Measurements from ENCODE around the gene NCAM1. TPM values are rescaled to one million over a fixed set of nuclear protein-coding genes. Genes with fewer than 3 reads are reported as not detected.

Gene NCAM1
- total and polyA plus RNA-seq, 2 of the 13 experiments (the other 11 are each of a cell fraction or from before 2014, with no cell fraction given): 0.05 TPM; not detected in 1

DNA sequence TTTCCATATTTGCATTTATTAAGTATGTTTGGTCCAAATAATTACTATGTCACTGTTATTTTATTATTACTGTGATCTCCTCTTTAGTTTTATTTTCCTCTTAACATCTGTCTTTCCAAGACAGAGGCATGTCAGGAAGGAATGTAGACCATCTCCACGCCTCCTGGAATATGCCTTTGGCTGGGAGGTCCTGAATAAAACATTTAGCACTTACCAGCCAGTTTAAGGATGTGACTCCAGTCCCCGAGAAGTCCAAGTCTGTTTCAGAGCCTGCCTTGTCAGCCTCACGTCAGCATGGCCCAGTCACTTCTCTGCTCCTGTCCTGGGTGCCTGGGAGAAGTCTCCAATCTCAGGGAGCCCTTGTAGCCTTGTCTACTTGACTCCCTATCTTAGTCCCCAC, 74.5 kb downstream of the NCAM1 start:
- Histone ChIP-seq H3K27ac (ENCODE audit: extremely low read length, insufficient read depth, low read length) (no peak overlapping the region), H3K9me3 (ENCODE audit: low read length) (no peaks in the 10 kb centered on the region), H3K79me2 (ENCODE audit: insufficient read depth, low read length) (no peaks in the 10 kb centered on the region), H3K36me3 (replicated peaks in 1 of 2; ENCODE audit: control insufficient read depth in 1 of 2, insufficient read depth in 2 of 2, low read length in 2 of 2) (no peaks in the 10 kb centered on the region), H2AFZ (ENCODE audit: low read length) (no peak overlapping the region), H3K4me3 (replicated peaks in 1 of 3; ENCODE audit: insufficient read depth in 1 of 3, low read depth in 2 of 3, low read length in 3 of 3) (no peak overlapping the region), H3K4me2 (ENCODE audit: low read depth, low read length) (no peak overlapping the region), H3K9ac (ENCODE audit: insufficient read depth, low read depth, low read length) (no peak overlapping the region), H3K4me1 (ENCODE audit: insufficient read depth, low read length) (no peaks in the 10 kb centered on the region), H4K20me1 (ENCODE audit: insufficient read depth, low read length) (no peaks in the 10 kb centered on the region), H3K27me3 (ENCODE audit: control insufficient read depth in 1 of 2, insufficient read depth in 2 of 2, low read length in 2 of 2) (no peaks in the 10 kb centered on the region; a peak in 2 of 5 replicates)
- CTCF ChIA-PET (ENCODE audit: low intra/inter-chr PET ratio, low total read pairs): no interaction called here
- WGBS (ENCODE audit: low lambda C conversion rate): 2% methylated on average over 3 of the region's 3 CpGs
- intact Hi-C loops (cut with micrococcal nuclease; ENCODE audit: unreplicated experiment): no loop called here
- POLR2A ChIA-PET: no interaction called here
- BruUV-seq (replicated peaks): no TSS peak
- ATAC-seq (no peak), FAIRE-seq (no peak), DNase-seq (ENCODE audit: low spot score) (no peak)
- TF ChIP-seq SMARCC2 (IDR thresholded peaks at IDR 0.05): no peak
- TF ChIP-seq ZNF331 (CRISPR knock-in tag; IDR thresholded peaks at IDR 0.05): no peak
- TF ChIP-seq ZNF205 (CRISPR knock-in tag; IDR thresholded peaks at IDR 0.05): no peak
- TF ChIP-seq, protein P1, sequence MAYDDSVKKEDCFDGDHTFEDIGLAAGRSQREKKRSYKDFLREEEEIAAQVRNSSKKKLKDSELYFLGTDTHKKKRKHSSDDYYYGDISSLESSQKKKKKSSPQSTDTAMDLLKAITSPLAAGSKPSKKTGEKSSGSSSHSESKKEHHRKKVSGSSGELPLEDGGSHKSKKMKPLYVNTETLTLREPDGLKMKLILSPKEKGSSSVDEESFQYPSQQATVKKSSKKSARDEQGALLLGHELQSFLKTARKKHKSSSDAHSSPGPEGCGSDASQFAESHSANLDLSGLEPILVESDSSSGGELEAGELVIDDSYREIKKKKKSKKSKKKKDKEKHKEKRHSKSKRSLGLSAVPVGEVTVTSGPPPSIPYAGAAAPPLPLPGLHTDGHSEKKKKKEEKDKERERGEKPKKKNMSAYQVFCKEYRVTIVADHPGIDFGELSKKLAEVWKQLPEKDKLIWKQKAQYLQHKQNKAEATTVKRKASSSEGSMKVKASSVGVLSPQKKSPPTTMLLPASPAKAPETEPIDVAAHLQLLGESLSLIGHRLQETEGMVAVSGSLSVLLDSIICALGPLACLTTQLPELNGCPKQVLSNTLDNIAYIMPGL (CRISPR knock-in tag; IDR thresholded peaks at IDR 0.05; ENCODE audit: borderline replicate concordance in 1 of 2, low read depth in 1 of 2): no peak
- TF ChIP-seq XRCC5 (optimal IDR thresholded peaks at IDR 0.05; ENCODE audit: low read length): no peak
- no peak for TF ChIP-seq THYN1 (CRISPR knock-in tag; IDR thresholded peaks at IDR 0.05; ENCODE audit: borderline replicate concordance, low read depth)
- TF ChIP-seq ZNF629 (CRISPR knock-in tag; conservative IDR thresholded peaks at IDR 0.05): no peak
- TF ChIP-seq, protein P2, sequence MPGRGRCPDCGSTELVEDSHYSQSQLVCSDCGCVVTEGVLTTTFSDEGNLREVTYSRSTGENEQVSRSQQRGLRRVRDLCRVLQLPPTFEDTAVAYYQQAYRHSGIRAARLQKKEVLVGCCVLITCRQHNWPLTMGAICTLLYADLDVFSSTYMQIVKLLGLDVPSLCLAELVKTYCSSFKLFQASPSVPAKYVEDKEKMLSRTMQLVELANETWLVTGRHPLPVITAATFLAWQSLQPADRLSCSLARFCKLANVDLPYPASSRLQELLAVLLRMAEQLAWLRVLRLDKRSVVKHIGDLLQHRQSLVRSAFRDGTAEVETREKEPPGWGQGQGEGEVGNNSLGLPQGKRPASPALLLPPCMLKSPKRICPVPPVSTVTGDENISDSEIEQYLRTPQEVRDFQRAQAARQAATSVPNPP (CRISPR knock-in tag; IDR thresholded peaks at IDR 0.05): no peak
- TF ChIP-seq ZMAT3 (CRISPR knock-in tag; conservative IDR thresholded peaks at IDR 0.05): no peak
- no peak for TF ChIP-seq ZNF160 (CRISPR knock-in tag; IDR thresholded peaks at IDR 0.05)
- TF ChIP-seq, protein P3, sequence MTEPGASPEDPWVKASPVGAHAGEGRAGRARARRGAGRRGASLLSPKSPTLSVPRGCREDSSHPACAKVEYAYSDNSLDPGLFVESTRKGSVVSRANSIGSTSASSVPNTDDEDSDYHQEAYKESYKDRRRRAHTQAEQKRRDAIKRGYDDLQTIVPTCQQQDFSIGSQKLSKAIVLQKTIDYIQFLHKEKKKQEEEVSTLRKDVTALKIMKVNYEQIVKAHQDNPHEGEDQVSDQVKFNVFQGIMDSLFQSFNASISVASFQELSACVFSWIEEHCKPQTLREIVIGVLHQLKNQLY (CRISPR knock-in tag; IDR thresholded peaks at IDR 0.05): no peak
- TF ChIP-seq, protein P4, sequence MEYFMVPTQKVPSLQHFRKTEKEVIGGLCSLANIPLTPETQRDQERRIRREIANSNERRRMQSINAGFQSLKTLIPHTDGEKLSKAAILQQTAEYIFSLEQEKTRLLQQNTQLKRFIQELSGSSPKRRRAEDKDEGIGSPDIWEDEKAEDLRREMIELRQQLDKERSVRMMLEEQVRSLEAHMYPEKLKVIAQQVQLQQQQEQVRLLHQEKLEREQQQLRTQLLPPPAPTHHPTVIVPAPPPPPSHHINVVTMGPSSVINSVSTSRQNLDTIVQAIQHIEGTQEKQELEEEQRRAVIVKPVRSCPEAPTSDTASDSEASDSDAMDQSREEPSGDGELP (IDR thresholded peaks at IDR 0.05; ENCODE audit: borderline replicate concordance, low read depth): no peak
- TF ChIP-seq, protein P5, sequence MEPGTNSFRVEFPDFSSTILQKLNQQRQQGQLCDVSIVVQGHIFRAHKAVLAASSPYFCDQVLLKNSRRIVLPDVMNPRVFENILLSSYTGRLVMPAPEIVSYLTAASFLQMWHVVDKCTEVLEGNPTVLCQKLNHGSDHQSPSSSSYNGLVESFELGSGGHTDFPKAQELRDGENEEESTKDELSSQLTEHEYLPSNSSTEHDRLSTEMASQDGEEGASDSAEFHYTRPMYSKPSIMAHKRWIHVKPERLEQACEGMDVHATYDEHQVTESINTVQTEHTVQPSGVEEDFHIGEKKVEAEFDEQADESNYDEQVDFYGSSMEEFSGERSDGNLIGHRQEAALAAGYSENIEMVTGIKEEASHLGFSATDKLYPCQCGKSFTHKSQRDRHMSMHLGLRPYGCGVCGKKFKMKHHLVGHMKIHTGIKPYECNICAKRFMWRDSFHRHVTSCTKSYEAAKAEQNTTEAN (CRISPR knock-in tag; conservative IDR thresholded peaks at IDR 0.05): no peak
- TF ChIP-seq RBAK (CRISPR knock-in tag; IDR thresholded peaks at IDR 0.05): no peak
- no peak for TF ChIP-seq ZNF468 (CRISPR knock-in tag; IDR thresholded peaks at IDR 0.05)
- in situ Hi-C loops (cut with HindIII; ENCODE audit: extremely low pct_ligation_motif_present, low pct_unique_long_range_greater_than_20kb): no loop called here
